ENCODE data around the gene CLEC7A. TPM values are rescaled to one million over a fixed set of nuclear protein-coding genes. Genes with fewer than 3 reads are reported as not detected.

CLEC7A gene
- total RNA-seq, 2 experiments from 2014 or later = not detected

- Histone ChIP-seq H3K9me2 (ENCODE audit: insufficient read depth, low read length) (no peaks in the 10 kb centered on the region), H4K20me1 (ENCODE audit: insufficient read depth, low read length) (no peaks in the 10 kb centered on the region), H3K4me2 (ENCODE audit: low read length) (no peak overlapping the region), H3K27ac (ENCODE audit: low read depth, low read length, poor library complexity, severe bottlenecking) (no peak overlapping the region), H3K9me3 (ENCODE audit: low read length) (no peaks in the 10 kb centered on the region), H3K79me2 (ENCODE audit: insufficient read depth, low read depth, low read length) (no peaks in the 10 kb centered on the region), H2AFZ (ENCODE audit: low read length) (no peak overlapping the region), H3K4me1 (ENCODE audit: insufficient read depth, low read length, poor library complexity, severe bottlenecking) (peaks cover 5% of the 10 kb centered on the region), H3K4me3 (ENCODE audit: low read depth, low read length, poor library complexity, severe bottlenecking) (no peak overlapping the region), H3K36me3 (ENCODE audit: insufficient read depth, low read length) (no peaks in the 10 kb centered on the region)
- BruUV-seq (replicated peaks) = no TSS peak
- CTCF ChIA-PET (ENCODE audit: unreplicated experiment) = no interaction called here
- POLR2A ChIA-PET = interaction anchor here (0.6 to 1.2 kb wide), 5 partner anchors 12 to 649 kb away, joined by 3 read pairs; no protein-coding TSS in a partner anchor
- TF ChIP-seq EZH2phosphoT487 (IDR thresholded peaks at IDR 0.05; ENCODE audit: borderline replicate concordance, low read depth, low read length) (no peak), CTCF (conservative IDR thresholded peaks at IDR 0.05; ENCODE audit: low read length) (no peak)
- no peak for DNase-seq (ENCODE audit: low spot score)
- intact Hi-C loops (cut with micrococcal nuclease; ENCODE audit: unreplicated experiment) = no loop called here
Observed at GRCh38 chr12:10069099-10069498, 60.9 kb downstream of the CLEC7A start.

- H3K79me2 ChIP-seq (ENCODE audit: insufficient read depth, low read depth, low read length) = no peaks in the 10 kb centered on the region
- H2AFZ ChIP-seq (ENCODE audit: low read length) = no peak overlapping the region
- ChIA-PET CTCF (ENCODE audit: unreplicated experiment) (no interaction called here), POLR2A (interaction anchor here (0.6 to 1.2 kb wide), 4 partner anchors 14 to 649 kb away, joined by 3 read pairs; no protein-coding TSS in a partner anchor)
- DNase-seq (ENCODE audit: low spot score) = no peak
- intact Hi-C loops (cut with micrococcal nuclease; ENCODE audit: unreplicated experiment) = no loop called here
- no peak for TF ChIP-seq EZH2phosphoT487 (IDR thresholded peaks at IDR 0.05; ENCODE audit: borderline replicate concordance, low read depth, low read length)
- no peak for TF ChIP-seq CTCF (conservative IDR thresholded peaks at IDR 0.05; ENCODE audit: low read length)
- BruUV-seq (replicated peaks) = no TSS peak
- no peak overlapping the region for H3K27ac ChIP-seq (ENCODE audit: low read depth, low read length, poor library complexity, severe bottlenecking)
- no peaks in the 10 kb centered on the region for H3K9me3 ChIP-seq (ENCODE audit: low read length)
- H3K4me3 ChIP-seq (ENCODE audit: low read depth, low read length, poor library complexity, severe bottlenecking) = no peak overlapping the region
- H3K4me1 ChIP-seq (ENCODE audit: insufficient read depth, low read length, poor library complexity, severe bottlenecking) = peaks cover 5% of the 10 kb centered on the region
- H4K20me1 ChIP-seq (ENCODE audit: insufficient read depth, low read length) = no peaks in the 10 kb centered on the region
- no peak overlapping the region for H3K4me2 ChIP-seq (ENCODE audit: low read length)
- H3K36me3 ChIP-seq (ENCODE audit: insufficient read depth, low read length) = no peaks in the 10 kb centered on the region
- no peaks in the 10 kb centered on the region for H3K9me2 ChIP-seq (ENCODE audit: insufficient read depth, low read length)
Observed at GRCh38 chr12:10068644-10069043, 61.4 kb downstream of the CLEC7A start.

GRCh38 chr12:10067942-10068341, 62.1 kb downstream of the CLEC7A start:
- Histone ChIP-seq H3K36me3 (ENCODE audit: insufficient read depth, low read length) (no peaks in the 10 kb centered on the region), H3K4me3 (ENCODE audit: low read depth, low read length, poor library complexity, severe bottlenecking) (no peak overlapping the region), H4K20me1 (ENCODE audit: insufficient read depth, low read length) (no peaks in the 10 kb centered on the region), H3K4me1 (ENCODE audit: insufficient read depth, low read length, poor library complexity, severe bottlenecking) (peaks cover 5% of the 10 kb centered on the region), H3K4me2 (ENCODE audit: low read length) (no peak overlapping the region), H2AFZ (ENCODE audit: low read length) (no peak overlapping the region), H3K79me2 (ENCODE audit: insufficient read depth, low read depth, low read length) (no peaks in the 10 kb centered on the region), H3K9me3 (ENCODE audit: low read length) (no peaks in the 10 kb centered on the region), H3K27ac (ENCODE audit: low read depth, low read length, poor library complexity, severe bottlenecking) (no peak overlapping the region), H3K9me2 (ENCODE audit: insufficient read depth, low read length) (no peaks in the 10 kb centered on the region)
- TF ChIP-seq CTCF (conservative IDR thresholded peaks at IDR 0.05; ENCODE audit: low read length) = no peak
- no peak for TF ChIP-seq EZH2phosphoT487 (IDR thresholded peaks at IDR 0.05; ENCODE audit: borderline replicate concordance, low read depth, low read length)
- intact Hi-C loops (cut with micrococcal nuclease; ENCODE audit: unreplicated experiment) = no loop called here
- DNase-seq (ENCODE audit: low spot score) = no peak
- BruUV-seq (replicated peaks) = no TSS peak
- ChIA-PET CTCF (ENCODE audit: unreplicated experiment) (no interaction called here), POLR2A (interaction anchor here (0.6 to 0.8 kb wide), 2 partner anchors 35 to 536 kb away, joined by 3 to 4 read pairs; no protein-coding TSS in a partner anchor)

All from OCI-LY7 (cell line).